ENCODE measurements around the gene CSPG5. TPM values are rescaled to one million over a fixed set of nuclear protein-coding genes. Genes with fewer than 3 reads are reported as not detected.

Gene CSPG5
- total RNA-seq, 1 experiment from 2014 or later = 3.8 TPM

GRCh38 chr3:47517937-47518336, 60.7 kb downstream of the CSPG5 start:
- intact Hi-C loops (cut with micrococcal nuclease) = no loop called here
- POLR2A ChIA-PET = interaction anchor here (0.7 kb wide), 1 partner anchor 320 kb away, joined by 3 read pairs; no protein-coding TSS in a partner anchor
- BruUV-seq (replicated peaks) = no TSS peak

DNA sequence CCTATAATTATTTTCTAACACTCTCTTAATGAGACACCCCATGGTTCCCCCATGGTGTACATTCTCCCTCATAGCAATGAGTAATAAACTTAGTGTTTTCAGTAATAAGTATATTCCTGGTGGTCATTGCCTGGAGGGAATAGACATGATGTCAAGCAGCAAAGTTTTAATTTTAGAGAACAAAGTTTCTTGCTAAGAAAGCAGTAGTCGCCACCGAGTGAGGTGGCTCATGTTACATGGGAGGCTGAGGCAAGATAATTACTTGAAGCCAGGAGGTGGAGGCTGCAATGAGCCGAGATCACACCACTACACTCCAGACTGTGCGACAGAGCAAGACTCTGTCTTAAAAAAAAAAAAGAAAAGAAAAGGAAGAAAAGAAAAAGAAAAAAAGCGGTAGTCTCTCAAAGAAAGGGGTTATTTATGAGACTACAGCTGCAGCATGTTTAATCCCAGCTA, 62.8 kb downstream of the CSPG5 start:
- no peak overlapping the region for H3K9ac ChIP-seq (ENCODE audit: low read length)
- peaks cover 20% of the 10 kb centered on the region for H3K79me2 ChIP-seq (ENCODE audit: insufficient read depth, low read length)
- no peak overlapping the region for H3K4me3 ChIP-seq (replicated peaks in 1 of 2; ENCODE audit: low read depth in 1 of 2, low read length in 2 of 2)
- DNase-seq (ENCODE audit: low read depth, low spot score) = no peak
- H3K9me3 ChIP-seq (ENCODE audit: control insufficient read depth in 1 of 2, insufficient read depth in 1 of 2, low read depth in 1 of 2, low read length in 2 of 2) = no peaks in the 10 kb centered on the region
- H3K27ac ChIP-seq (ENCODE audit: low read depth, low read length) = no peak overlapping the region
- no TSS peak for BruUV-seq (replicated peaks)
- ChIA-PET POLR2A (no interaction called here), CTCF (interaction anchor here (0.7 kb wide), 1 partner anchor 154 kb away, joined by 3 read pairs; no protein-coding TSS in a partner anchor), RAD21 (ENCODE audit: low non-redundant PET in 1 of 2, low total read pairs in 2 of 2, uncharacterized antibody in 2 of 2, unreplicated experiment in 2 of 2) (no interaction called here)
- H2AFZ ChIP-seq (ENCODE audit: low read depth, low read length, poor library complexity, severe bottlenecking) = no peak overlapping the region
- no peaks in the 10 kb centered on the region for H4K20me1 ChIP-seq (ENCODE audit: insufficient read depth)
- no peak for TF ChIP-seq CEBPB (IDR thresholded peaks at IDR 0.05; ENCODE audit: low read depth)
- TF ChIP-seq, protein P1, sequence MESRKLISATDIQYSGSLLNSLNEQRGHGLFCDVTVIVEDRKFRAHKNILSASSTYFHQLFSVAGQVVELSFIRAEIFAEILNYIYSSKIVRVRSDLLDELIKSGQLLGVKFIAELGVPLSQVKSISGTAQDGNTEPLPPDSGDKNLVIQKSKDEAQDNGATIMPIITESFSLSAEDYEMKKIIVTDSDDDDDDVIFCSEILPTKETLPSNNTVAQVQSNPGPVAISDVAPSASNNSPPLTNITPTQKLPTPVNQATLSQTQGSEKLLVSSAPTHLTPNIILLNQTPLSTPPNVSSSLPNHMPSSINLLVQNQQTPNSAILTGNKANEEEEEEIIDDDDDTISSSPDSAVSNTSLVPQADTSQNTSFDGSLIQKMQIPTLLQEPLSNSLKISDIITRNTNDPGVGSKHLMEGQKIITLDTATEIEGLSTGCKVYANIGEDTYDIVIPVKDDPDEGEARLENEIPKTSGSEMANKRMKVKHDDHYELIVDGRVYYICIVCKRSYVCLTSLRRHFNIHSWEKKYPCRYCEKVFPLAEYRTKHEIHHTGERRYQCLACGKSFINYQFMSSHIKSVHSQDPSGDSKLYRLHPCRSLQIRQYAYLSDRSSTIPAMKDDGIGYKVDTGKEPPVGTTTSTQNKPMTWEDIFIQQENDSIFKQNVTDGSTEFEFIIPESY (IDR thresholded peaks at IDR 0.05; ENCODE audit: extremely low read depth, insufficient replicate concordance, low read length) = no peak
- no peak for TF ChIP-seq CTCF (IDR thresholded peaks at IDR 0.05 in 2 of 3, conservative IDR thresholded peaks at IDR 0.05 in 1 of 3; ENCODE audit: borderline replicate concordance in 1 of 3, insufficient read depth in 1 of 3, low read depth in 2 of 3, low read length in 2 of 3)
- no peak for TF ChIP-seq FOSL1 (IDR thresholded peaks at IDR 0.05; ENCODE audit: low read depth)
- TF ChIP-seq EZH2phosphoT487 (IDR thresholded peaks at IDR 0.05; ENCODE audit: borderline replicate concordance) = no peak
- TF ChIP-seq SIN3A (IDR thresholded peaks at IDR 0.05; ENCODE audit: low read depth) = no peak
- no peak for TF ChIP-seq MAX (IDR thresholded peaks at IDR 0.05)
- TF ChIP-seq EGR1 (IDR thresholded peaks at IDR 0.05; ENCODE audit: low read depth) = no peak
- no peaks in the 10 kb centered on the region for H3K9me2 ChIP-seq (ENCODE audit: insufficient read depth)
- intact Hi-C loops (cut with micrococcal nuclease) = no loop called here
- peaks cover 2 to 20% of the 10 kb centered on the region in 2 experiments; a peak in 3 of 4 replicates for H3K4me1 ChIP-seq (ENCODE audit: control insufficient read depth in 1 of 2, insufficient read depth in 2 of 2, low read length in 2 of 2)
- H3K36me3 ChIP-seq (ENCODE audit: control insufficient read depth in 1 of 2, insufficient read depth in 2 of 2, low read length in 2 of 2) = peaks cover 0 to 2% of the 10 kb centered on the region in 2 experiments; a peak in 2 of 4 replicates
- no peaks in the 10 kb centered on the region for H3K27me3 ChIP-seq (ENCODE audit: insufficient read depth, low read length)
- no peak for ATAC-seq
- no peak overlapping the region for H3K4me2 ChIP-seq (ENCODE audit: low read length)

More at GRCh38 chr3:47517937-47518336, 60.7 kb downstream of the CSPG5 start:
- no peak for TF ChIP-seq YY1 (IDR thresholded peaks at IDR 0.05; ENCODE audit: extremely low read depth, insufficient replicate concordance, low read depth, low read length)
- no peak for TF ChIP-seq ZFX (IDR thresholded peaks at IDR 0.05)
- TF ChIP-seq, protein P1 (IDR thresholded peaks at IDR 0.05; ENCODE audit: extremely low read depth, insufficient replicate concordance, low read length) = no peak
- no peak for TF ChIP-seq SIN3A (IDR thresholded peaks at IDR 0.05; ENCODE audit: low read depth)
- no peak overlapping the region for H2AFZ ChIP-seq (ENCODE audit: low read depth, low read length, poor library complexity, severe bottlenecking)
- no peak overlapping the region for H3K27ac ChIP-seq (ENCODE audit: low read depth, low read length)
- no peak overlapping the region for H3K4me3 ChIP-seq (replicated peaks in 1 of 2; ENCODE audit: low read depth in 1 of 2, low read length in 2 of 2)
- H3K27me3 ChIP-seq (ENCODE audit: insufficient read depth, low read length) = no peaks in the 10 kb centered on the region
- H3K9me3 ChIP-seq (ENCODE audit: control insufficient read depth in 1 of 2, insufficient read depth in 1 of 2, low read depth in 1 of 2, low read length in 2 of 2) = no peaks in the 10 kb centered on the region
- ChIA-PET RAD21 (ENCODE audit: low non-redundant PET in 1 of 2, low total read pairs in 2 of 2, uncharacterized antibody in 2 of 2, unreplicated experiment in 2 of 2) (no interaction called here), CTCF (no interaction called here)
- no peak overlapping the region for H3K9ac ChIP-seq (ENCODE audit: low read length)
- no peaks in the 10 kb centered on the region for H3K36me3 ChIP-seq (ENCODE audit: control insufficient read depth in 1 of 2, insufficient read depth in 2 of 2, low read length in 2 of 2)
- no peaks in the 10 kb centered on the region for H3K79me2 ChIP-seq (ENCODE audit: insufficient read depth, low read length)
- no peaks in the 10 kb centered on the region for H4K20me1 ChIP-seq (ENCODE audit: insufficient read depth)
- no peaks in the 10 kb centered on the region for H3K9me2 ChIP-seq (ENCODE audit: insufficient read depth)
- ATAC-seq (no peak), DNase-seq (ENCODE audit: low read depth, low spot score) (no peak)
- H3K4me2 ChIP-seq (ENCODE audit: low read length) = no peak overlapping the region
- H3K4me1 ChIP-seq (ENCODE audit: control insufficient read depth in 1 of 2, insufficient read depth in 2 of 2, low read length in 2 of 2) = peaks cover 2 to 17% of the 10 kb centered on the region in 2 experiments; a peak in 2 of 4 replicates

Data from HCT116 (cell line).